HEK293T (cell line): ENCODE data around the gene CAMP.

Experiments used
- BHLHE40 ChIP-seq: fragments of 450-650 bp; IDR thresholded peaks from 2 replicates; pipeline ENCODE4 v1.6.1; 2016; ENCODE audit warnings: mild to moderate bottlenecking, moderate library complexity, borderline replicate concordance
- CTBP1 ChIP-seq: fragments of 450-650 bp; IDR thresholded peaks from 2 replicates; pipeline ENCODE4 v1.6.1; 2016; ENCODE audit warnings: borderline replicate concordance
- ELF4 ChIP-seq: fragments of 450-650 bp; IDR thresholded peaks from 2 replicates; pipeline ENCODE4 v1.6.1; 2017; ENCODE audit warnings: antibody characterized with exemption
- FOXK2 ChIP-seq: fragments of 450-650 bp; IDR thresholded peaks from 2 replicates; pipeline ENCODE4 v1.6.1; 2016; ENCODE audit warnings: mild to moderate bottlenecking
- FOXM1 ChIP-seq: fragments of 450-650 bp; IDR thresholded peaks from 2 replicates; pipeline ENCODE4 v1.6.1; 2017; ENCODE audit warnings: mild to moderate bottlenecking, borderline replicate concordance
- HDGF ChIP-seq: fragments of 450-650 bp; IDR thresholded peaks from 2 replicates; pipeline ENCODE4 v1.6.1; 2017; ENCODE audit warnings: antibody characterized with exemption, borderline replicate concordance
- LEF1 ChIP-seq: fragments of 450-650 bp; IDR thresholded peaks from 2 replicates; pipeline ENCODE4 v1.6.1; 2017; ENCODE audit warnings: mild to moderate bottlenecking, borderline replicate concordance
- NFRKB ChIP-seq: fragments of 450-650 bp; IDR thresholded peaks from 2 replicates; pipeline ENCODE4 v1.6.1; 2016; ENCODE audit warnings: mild to moderate bottlenecking, moderate library complexity
- SP1 ChIP-seq: fragments of 450-650 bp; IDR thresholded peaks from 2 replicates; pipeline ENCODE4 v1.6.1; 2017
- SUZ12 ChIP-seq: fragments of 450-650 bp; IDR thresholded peaks from 2 replicates; pipeline ENCODE4 v1.6.1; 2016; ENCODE audit warnings: mild to moderate bottlenecking
- TARDBP ChIP-seq: fragments of 450-650 bp; IDR thresholded peaks from 2 replicates; pipeline ENCODE4 v1.6.1; 2016
- ZNF384 ChIP-seq: fragments of 450-650 bp; IDR thresholded peaks from 2 replicates; pipeline ENCODE4 v1.6.1; 2016
- TF ChIP-seq, protein P1 (sequence below): fragments of 450-650 bp; IDR thresholded peaks from 2 replicates; pipeline ENCODE4 v1.6.1; 2016

DNA sequence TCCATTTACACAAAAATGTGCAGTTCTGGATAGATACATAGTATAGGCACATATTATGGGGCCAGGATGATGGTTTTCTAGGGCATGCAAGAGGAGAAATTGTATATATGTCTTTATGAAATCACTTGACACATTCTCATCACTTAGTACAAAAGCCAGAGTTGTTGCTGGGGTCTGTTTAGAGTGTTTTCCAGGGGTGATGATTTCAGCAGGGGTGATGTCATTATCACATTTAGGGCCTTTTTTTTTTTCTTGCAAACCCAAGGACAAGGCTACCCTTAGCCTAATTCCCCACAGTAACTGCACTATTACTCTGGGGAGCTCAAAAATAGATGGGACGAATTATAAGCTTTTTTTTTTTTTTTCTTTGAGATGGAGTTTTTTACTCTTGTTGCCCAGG, 21.2 kb downstream of the CAMP start:
- no peak for TF ChIP-seq FOXM1
- no peak for TF ChIP-seq BHLHE40
- TF ChIP-seq SUZ12, result no peak
- no peak for TF ChIP-seq CTBP1
- TF ChIP-seq SP1, result no peak
- no peak for TF ChIP-seq FOXK2
- no peak for TF ChIP-seq TARDBP
- no peak for TF ChIP-seq ELF4
- TF ChIP-seq NFRKB, result no peak
- no peak for TF ChIP-seq ZNF384
- no peak for TF ChIP-seq LEF1
- TF ChIP-seq, protein P1, sequence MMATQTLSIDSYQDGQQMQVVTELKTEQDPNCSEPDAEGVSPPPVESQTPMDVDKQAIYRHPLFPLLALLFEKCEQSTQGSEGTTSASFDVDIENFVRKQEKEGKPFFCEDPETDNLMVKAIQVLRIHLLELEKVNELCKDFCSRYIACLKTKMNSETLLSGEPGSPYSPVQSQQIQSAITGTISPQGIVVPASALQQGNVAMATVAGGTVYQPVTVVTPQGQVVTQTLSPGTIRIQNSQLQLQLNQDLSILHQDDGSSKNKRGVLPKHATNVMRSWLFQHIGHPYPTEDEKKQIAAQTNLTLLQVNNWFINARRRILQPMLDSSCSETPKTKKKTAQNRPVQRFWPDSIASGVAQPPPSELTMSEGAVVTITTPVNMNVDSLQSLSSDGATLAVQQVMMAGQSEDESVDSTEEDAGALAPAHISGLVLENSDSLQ, result no peak
- no peak for TF ChIP-seq HDGF
